Activated CD4-positive, alpha-beta T cell treated with anti-CD3 and anti-CD28 coated beads for 36 hours (primary cell): ENCODE results near the gene CDNF. TPM values are rescaled to one million over a fixed set of nuclear protein-coding genes. Genes with fewer than 3 reads are reported as not detected.
A peak's percentile ranks its signal among the peaks of the same experiment; 100 is the strongest.

Source experiments
- ATAC-seq: fragments of 200-7000 bp; cut with Tn5 transposase; one replicate; pipeline ENCODE4 v1.10.0; 2021; ENCODE audit warnings: mild to moderate bottlenecking, moderate library complexity
- CTCF ChIA-PET: fragments of 350-600 bp; sonication (Branson Sonifier 250); formaldehyde crosslinking; loops from one replicate; lab custom pipeline; 2021; ENCODE audit warnings: antibody characterized with exemption; lab: Charles Lee
- POLR2A ChIA-PET: fragments of 350-600 bp; sonication (Branson Sonifier 250); formaldehyde crosslinking; loops from one replicate; lab custom pipeline; 2021; ENCODE audit warnings: antibody characterized with exemption, inconsistent platforms; lab: Charles Lee
- DNase-seq: peaks from one replicate; pipeline ENCODE4 v3.0.0-alpha.2; 2020
- H3K27ac Mint-ChIP-seq: one replicate; pipeline ENCODE4 v1.8.0; 2021; ENCODE audit warnings: mixed read lengths
- H3K27me3 Mint-ChIP-seq: one replicate; pipeline ENCODE4 v1.8.0; 2021; ENCODE audit warnings: mixed read lengths
- H3K36me3 Mint-ChIP-seq: one replicate; pipeline ENCODE4 v1.8.0; 2021; ENCODE audit warnings: low read depth, mixed read lengths
- H3K4me1 Mint-ChIP-seq: one replicate; pipeline ENCODE4 v1.8.0; 2021; ENCODE audit warnings: mixed read lengths
- H3K4me3 Mint-ChIP-seq: one replicate; pipeline ENCODE4 v1.8.0; 2021; ENCODE audit warnings: mild to moderate bottlenecking, moderate library complexity, mixed read lengths
- H3K9me3 Mint-ChIP-seq: one replicate; pipeline ENCODE4 v1.8.0; 2021; ENCODE audit warnings: low read depth, mixed read lengths
- intact Hi-C, 2 experiments: fragments of 100-400 bp; cut with DNase I in 1 of 2; cut with micrococcal nuclease in 1 of 2; formaldehyde crosslinking; loops; one replicate each; pipeline versions ENCODE4 v1.14.2 to v1.15.1; 2022 to 2024; cut with DNase I, micrococcal nuclease
- total RNA-seq, 2 experiments: library from RNA; stranded (reverse); gene quantifications; one replicate each; pipeline ENCODE4 v1.2.3, GENCODE V29; 2021

The CDNF gene
- total RNA-seq, 2 experiments from 2014 or later: 2.5 to 2.7 TPM

DNA sequence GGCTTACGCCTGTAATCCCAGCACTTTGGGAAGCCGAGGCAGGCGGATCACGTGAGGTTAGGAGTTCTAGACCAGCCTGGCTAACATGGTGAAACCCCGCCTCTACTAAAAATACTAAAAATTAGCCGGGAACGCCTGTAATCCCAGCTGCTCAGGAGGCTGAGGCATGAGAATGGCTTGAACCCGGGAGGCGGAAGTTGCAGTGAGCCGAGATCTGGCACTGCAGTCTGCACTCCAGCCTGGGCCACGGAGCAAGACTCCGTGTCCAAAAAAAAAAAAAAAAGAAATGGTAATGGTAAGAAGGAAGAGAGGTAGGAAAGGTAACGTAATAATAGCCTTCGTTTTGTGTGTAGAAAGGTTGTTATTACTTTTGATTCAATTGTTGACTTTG lies 1.5 kb upstream of the CDNF start:
- CTCF ChIA-PET: interaction anchor here (3.6 kb wide), 1 partner anchor 302 kb away, joined by 15 read pairs; no protein-coding TSS in a partner anchor
- intact Hi-C loops: loop anchor here (1.0 to 10.0 kb wide), 10 partner anchors 116 to 1492 kb away; partner anchors contain the start of genes DCLRE1C (in 1 of the 2) and PRPF18 (in 1 of the 2)
- DNase-seq: peak; percentile 22
- Mint-ChIP-seq H3K27ac (peak overlapping the region; percentile 88), H3K9me3 (no peaks in the 10 kb centered on the region), H3K36me3 (peaks cover 42% of the 10 kb centered on the region), H3K4me3 (peak overlapping the region; percentile 89), H3K27me3 (no peaks in the 10 kb centered on the region), H3K4me1 (peaks cover 18% of the 10 kb centered on the region)
- ATAC-seq: no peak
- POLR2A ChIA-PET: interaction anchor here (2.3 to 3.8 kb wide), 2 partner anchors 40 to 654 kb away, joined by 24 to 29 read pairs; partner anchors contain the start of gene SUV39H2

DNA sequence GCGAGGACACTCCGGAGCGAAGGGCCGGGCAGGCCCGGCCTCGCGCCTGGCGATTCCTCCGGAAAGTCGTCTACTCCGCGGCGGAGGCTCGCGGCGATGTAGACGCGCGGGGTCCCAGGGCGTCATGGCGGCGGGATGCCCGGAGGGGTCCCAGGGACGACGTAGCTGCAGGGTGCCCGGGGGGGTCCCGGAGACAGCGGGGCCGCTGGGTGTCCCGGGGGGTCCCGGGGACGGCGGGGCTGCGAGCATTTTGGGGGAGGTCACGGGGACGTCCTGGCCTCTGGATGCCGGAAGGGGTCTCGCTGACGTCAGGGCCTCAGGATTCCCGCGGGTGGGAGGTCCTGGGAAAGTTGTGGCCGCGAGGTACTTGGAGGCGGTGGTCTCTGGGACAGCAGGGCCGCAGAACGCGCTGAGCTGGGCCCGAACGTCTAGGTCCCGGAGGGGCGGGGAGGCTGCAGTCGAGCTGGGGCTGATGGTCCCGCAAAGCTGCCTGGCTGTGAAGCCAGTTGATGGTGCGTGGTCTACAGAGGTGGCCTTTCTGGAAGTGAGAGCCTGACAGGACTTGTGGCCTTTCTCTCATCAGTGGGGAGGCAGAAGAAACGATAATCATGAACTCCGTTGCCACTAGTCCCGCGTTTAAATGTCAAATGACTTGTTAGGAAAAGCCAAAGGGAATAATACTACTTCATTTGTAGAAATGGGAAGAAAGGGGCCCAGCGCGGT lies 906 bp upstream of the CDNF start:
- DNase-seq: peak; percentile 55
- no peaks in the 10 kb centered on the region for H3K9me3 Mint-ChIP-seq
- H3K27ac Mint-ChIP-seq: peak overlapping the region; percentile 94
- H3K4me1 Mint-ChIP-seq: peaks cover 18% of the 10 kb centered on the region
- ChIA-PET CTCF (interaction anchor here (0.7 to 3.6 kb wide), 13 partner anchors 13 to 315 kb away, joined by 3 to 15 read pairs (median 5); partner anchors contain the start of gene SUV39H2), POLR2A (interaction anchor here (0.9 to 3.8 kb wide), 10 partner anchors 16 to 1052 kb away, joined by 3 to 29 read pairs (median 6); partner anchors contain the start of genes DCLRE1C, MEIG1 and SUV39H2)
- peaks cover 39% of the 10 kb centered on the region for H3K36me3 Mint-ChIP-seq
- intact Hi-C loops: loop anchor here (1.0 to 10.0 kb wide), 17 partner anchors 40 to 1492 kb away; partner anchors contain the start of genes DCLRE1C (in 2 of the 2), MEIG1 (in 2 of the 2), SUV39H2 (in 2 of the 2) and PRPF18 (in 1 of the 2)
- ATAC-seq: peak; percentile 9
- peak overlapping the region; percentile 89 for H3K4me3 Mint-ChIP-seq
- no peaks in the 10 kb centered on the region for H3K27me3 Mint-ChIP-seq

DNA sequence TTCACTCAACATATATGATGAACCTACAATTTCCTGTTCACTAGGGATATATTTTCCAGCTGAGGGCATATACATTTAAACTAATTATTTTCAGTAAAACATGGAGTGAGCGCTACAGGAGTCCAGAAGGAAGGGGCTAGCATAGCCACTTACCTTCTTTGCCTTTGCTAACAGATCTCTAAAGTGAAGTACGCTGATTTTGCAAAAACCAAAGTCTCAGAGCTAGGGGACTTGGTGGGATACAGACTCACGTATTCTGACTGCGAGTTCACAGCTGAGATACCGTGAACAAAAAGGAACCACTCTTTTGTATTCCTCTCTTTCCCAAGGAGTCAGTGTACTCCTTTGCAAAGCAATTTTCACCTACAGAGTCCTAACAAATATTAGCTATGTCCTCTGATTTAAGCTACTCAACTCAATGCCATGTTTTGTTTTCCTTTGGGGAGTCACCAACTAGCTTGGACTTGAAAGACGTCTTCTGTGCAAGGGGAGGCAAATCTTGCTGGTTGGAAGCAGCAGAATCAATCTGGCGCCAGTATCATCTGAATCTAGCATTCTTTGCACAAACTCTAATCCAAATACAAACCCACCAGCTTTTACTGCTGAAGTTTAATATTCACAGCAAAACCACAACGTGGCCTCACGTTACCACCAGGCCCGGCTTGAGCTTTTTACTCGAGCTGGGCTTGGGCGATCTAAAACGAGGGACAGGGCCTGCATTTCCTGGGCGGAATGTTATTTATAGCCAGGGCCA lies 657 bp downstream of the CDNF start:
- DNase-seq: no peak
- no peak for ATAC-seq
- peaks cover 18% of the 10 kb centered on the region for H3K4me1 Mint-ChIP-seq
- peak overlapping the region; percentile 89 for H3K4me3 Mint-ChIP-seq
- intact Hi-C loops: loop anchor here (2.0 to 10.0 kb wide), 7 partner anchors 24 to 1252 kb away; partner anchors contain the start of gene PRPF18 (in 1 of the 2)
- no peaks in the 10 kb centered on the region for H3K9me3 Mint-ChIP-seq
- H3K27me3 Mint-ChIP-seq: no peaks in the 10 kb centered on the region
- H3K36me3 Mint-ChIP-seq: peaks cover 27% of the 10 kb centered on the region
- ChIA-PET POLR2A (interaction anchor here (0.5 to 3.8 kb wide), 15 partner anchors 18 to 652 kb away, joined by 3 to 29 read pairs (median 4); partner anchors contain the start of genes MEIG1 and SUV39H2), CTCF (interaction anchor here (0.5 to 3.6 kb wide), 26 partner anchors 10 to 641 kb away, joined by 3 to 15 read pairs (median 4); partner anchors contain the start of genes MEIG1 and SUV39H2)
- peak overlapping the region; percentile 94 for H3K27ac Mint-ChIP-seq

DNA sequence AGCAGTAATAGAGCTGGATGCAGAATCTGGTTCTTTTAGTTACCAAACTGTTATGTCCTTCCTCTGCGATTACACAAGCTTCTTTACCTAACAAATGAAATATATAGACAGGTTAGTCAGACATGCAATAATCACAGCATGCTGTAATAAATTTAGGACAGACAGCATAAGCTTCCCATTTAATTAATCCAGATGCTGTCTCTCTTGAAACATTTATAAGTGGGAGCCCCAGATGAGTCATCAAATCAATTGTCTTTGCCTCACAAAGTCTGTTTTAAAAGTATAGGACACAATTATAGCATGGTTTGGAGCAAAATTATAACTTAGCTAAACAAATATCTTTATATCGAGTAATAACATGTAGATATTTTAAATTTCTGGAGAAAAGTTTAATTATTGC lies 1.6 kb downstream of the CDNF start:
- Mint-ChIP-seq H3K27me3 (no peaks in the 10 kb centered on the region), H3K9me3 (no peaks in the 10 kb centered on the region), H3K27ac (no peak overlapping the region), H3K4me3 (no peak overlapping the region), H3K36me3 (peaks cover 18% of the 10 kb centered on the region), H3K4me1 (peaks cover 18% of the 10 kb centered on the region)
- intact Hi-C loops: loop anchor here (2.0 to 10.0 kb wide), 7 partner anchors 23 to 1251 kb away; partner anchors contain the start of gene PRPF18 (in 1 of the 2)
- DNase-seq (no peak), ATAC-seq (no peak)
- ChIA-PET CTCF (interaction anchor here (1.0 to 3.6 kb wide), 4 partner anchors 13 to 299 kb away, joined by 3 to 15 read pairs (median 13); no protein-coding TSS in a partner anchor), POLR2A (interaction anchor here (0.7 to 3.8 kb wide), 2 partner anchors 37 to 651 kb away, joined by 5 to 29 read pairs; no protein-coding TSS in a partner anchor)

DNA sequence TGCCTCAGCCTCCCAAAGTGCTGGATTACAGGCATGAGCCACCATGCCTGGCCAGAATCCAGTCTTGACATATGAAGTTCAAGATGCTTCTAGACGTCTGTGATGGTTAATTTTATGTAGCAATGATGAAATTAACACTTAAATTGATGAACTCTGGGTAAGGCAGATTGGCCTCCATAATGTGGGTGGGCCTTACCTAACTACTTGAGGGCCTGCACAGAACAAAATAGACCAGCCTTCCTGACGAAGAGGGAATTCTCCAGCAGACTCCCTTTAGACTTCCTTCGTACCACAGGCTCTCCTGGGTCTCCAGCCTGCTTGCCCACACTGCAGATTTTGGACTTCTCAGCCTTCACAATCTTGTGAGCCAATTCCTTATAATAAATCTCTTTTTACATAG lies 4.7 kb downstream of the CDNF start:
- H3K27ac Mint-ChIP-seq: no peak overlapping the region
- intact Hi-C loops: loop anchor here (10.0 kb wide), 3 partner anchors 648 to 1248 kb away; partner anchors contain the start of gene PRPF18 (in 1 of the 2)
- H3K4me1 Mint-ChIP-seq: peaks cover 7% of the 10 kb centered on the region
- H3K4me3 Mint-ChIP-seq: no peak overlapping the region
- H3K27me3 Mint-ChIP-seq: no peaks in the 10 kb centered on the region
- no peak for ATAC-seq
- CTCF ChIA-PET: interaction anchor here (1.0 kb wide), 1 partner anchor 10 kb away, joined by 3 read pairs; no protein-coding TSS in a partner anchor
- POLR2A ChIA-PET: no interaction called here
- H3K9me3 Mint-ChIP-seq: no peaks in the 10 kb centered on the region
- H3K36me3 Mint-ChIP-seq: no peaks in the 10 kb centered on the region
- no peak for DNase-seq

DNA sequence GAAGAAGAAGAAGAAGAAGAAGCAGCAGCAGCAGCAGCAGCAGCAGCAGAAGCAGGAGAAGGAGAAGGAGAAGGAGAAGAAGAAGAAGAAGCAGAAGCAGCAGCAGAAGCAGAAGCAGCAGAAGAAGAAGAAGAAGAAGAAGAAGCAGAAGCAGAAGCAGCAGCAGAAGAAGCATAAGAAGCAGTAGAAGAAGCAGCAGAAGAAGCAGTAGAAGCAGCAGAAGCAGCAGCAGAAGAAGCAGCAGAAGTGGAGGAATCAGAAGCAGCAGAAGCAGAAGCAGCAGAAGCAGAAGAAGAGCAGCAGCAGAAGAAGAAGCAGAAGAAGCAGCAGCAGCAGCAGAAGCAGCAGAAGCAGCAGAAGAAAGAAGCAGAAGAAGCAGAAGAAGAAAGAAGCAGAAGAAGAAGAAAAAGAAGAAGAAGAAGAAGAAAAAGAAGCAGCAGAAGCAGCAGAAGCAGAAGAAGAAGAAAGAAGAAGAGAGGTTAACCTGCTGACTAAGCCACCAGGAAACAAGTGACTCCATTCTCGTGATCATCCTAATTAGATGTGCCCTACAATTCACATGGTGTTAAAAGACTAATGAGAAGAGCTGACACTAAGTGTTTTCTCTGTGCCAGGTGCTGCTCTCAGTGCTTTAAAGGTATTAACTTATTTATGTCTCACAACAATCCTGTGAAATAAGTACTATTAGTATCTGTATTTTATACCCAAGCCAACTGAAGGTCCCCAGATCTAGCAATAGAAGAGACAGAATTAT lies 11.6 kb downstream of the CDNF start:
- H3K4me3 Mint-ChIP-seq: no peak overlapping the region
- H3K27me3 Mint-ChIP-seq: no peaks in the 10 kb centered on the region
- no peaks in the 10 kb centered on the region for H3K36me3 Mint-ChIP-seq
- DNase-seq (no peak), ATAC-seq (no peak)
- POLR2A ChIA-PET: no interaction called here
- H3K27ac Mint-ChIP-seq: no peak overlapping the region
- CTCF ChIA-PET: interaction anchor here (0.9 kb wide), 1 partner anchor 11 kb away, joined by 4 read pairs; the partner anchor contains the start of genes CDNF, HSPA14 and MSANTD7
- peaks cover 4% of the 10 kb centered on the region for H3K4me1 Mint-ChIP-seq
- intact Hi-C loops: no loop called here
- H3K9me3 Mint-ChIP-seq: no peaks in the 10 kb centered on the region

DNA sequence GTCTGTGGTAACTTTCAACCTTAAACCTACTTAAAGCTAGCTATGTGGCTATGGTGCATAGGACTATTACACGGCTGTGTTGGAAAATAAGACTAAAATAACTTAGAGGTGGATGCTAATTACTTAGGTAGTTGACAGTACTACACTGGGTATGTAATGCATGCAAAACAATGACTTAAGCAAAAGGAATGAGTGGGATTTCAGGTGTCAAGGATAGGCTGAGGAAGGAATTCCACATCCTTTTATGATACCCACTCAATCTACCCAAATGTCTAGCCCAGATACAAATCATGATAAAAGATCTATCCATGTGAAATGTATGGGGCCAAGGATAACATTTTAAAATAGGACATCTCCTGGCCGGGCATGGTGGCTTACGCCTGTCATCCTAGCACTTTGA lies 13.9 kb downstream of the CDNF start:
- Mint-ChIP-seq H3K4me3 (no peak overlapping the region), H3K36me3 (no peaks in the 10 kb centered on the region), H3K9me3 (no peaks in the 10 kb centered on the region), H3K4me1 (peaks cover 6% of the 10 kb centered on the region), H3K27me3 (no peaks in the 10 kb centered on the region), H3K27ac (no peak overlapping the region)
- no peak for ATAC-seq
- POLR2A ChIA-PET: no interaction called here
- intact Hi-C loops: loop anchor here (1.0 to 5.0 kb wide), 5 partner anchors 157 to 627 kb away; no protein-coding TSS in a partner anchor
- no peak for DNase-seq
- CTCF ChIA-PET: interaction anchor here (0.8 to 3.2 kb wide), 8 partner anchors 9 to 305 kb away, joined by 3 to 16 read pairs (median 9); partner anchors contain the start of genes CDNF, HSPA14 and MSANTD7

DNA sequence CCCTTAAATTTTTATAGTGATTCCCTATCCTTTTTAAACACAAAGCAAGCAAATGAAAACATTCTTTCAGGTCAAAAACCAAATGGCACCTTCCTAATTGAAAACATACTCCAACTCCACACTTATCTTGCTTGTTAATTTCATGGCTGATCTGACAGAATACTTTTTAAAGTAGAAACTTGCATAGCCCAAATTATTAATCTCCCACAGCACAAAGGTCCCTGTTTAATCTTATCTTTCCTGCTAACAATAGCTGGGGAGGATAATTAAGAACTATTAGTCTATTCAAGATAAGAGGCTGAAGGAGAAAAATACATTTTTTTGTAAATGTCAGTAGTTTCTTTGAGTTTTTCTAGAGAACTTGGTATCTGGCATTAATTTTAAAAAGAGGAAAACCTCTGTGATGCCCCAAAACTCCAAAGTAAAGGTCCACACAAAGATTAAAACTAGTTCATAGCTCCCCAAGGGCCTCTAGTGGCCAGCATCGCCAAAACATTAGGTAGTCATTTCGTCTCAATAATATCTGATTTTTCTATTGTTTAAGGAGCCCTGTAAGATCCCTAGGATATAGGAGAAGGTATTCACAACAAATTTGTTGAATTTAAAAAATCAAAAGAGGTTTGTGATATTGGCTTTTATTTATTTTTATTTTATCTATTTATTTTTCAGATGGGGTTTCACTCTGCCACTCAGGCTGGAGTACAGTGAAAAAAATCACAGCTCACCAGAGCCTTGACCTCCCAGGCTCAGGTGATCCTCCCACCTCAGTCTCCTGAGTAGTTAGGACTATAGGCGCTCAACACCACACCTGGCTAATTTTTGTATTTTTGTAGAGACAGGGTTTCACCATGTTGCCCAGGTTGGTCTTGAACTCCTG lies 14.7 kb downstream of the CDNF start:
- CTCF ChIA-PET: interaction anchor here (0.6 to 3.2 kb wide), 24 partner anchors 10 to 599 kb away, joined by 3 to 16 read pairs (median 4); partner anchors contain the start of genes CDNF, HSPA14 and MSANTD7
- DNase-seq (peak; percentile 64), ATAC-seq (peak; percentile 64)
- POLR2A ChIA-PET: no interaction called here
- Mint-ChIP-seq H3K27ac (peak overlapping the region; percentile 65), H3K4me1 (peaks cover 6% of the 10 kb centered on the region), H3K4me3 (no peak overlapping the region), H3K27me3 (no peaks in the 10 kb centered on the region), H3K36me3 (no peaks in the 10 kb centered on the region), H3K9me3 (no peaks in the 10 kb centered on the region)
- intact Hi-C loops: loop anchor here (1.0 to 5.0 kb wide), 5 partner anchors 156 to 626 kb away; no protein-coding TSS in a partner anchor

DNA sequence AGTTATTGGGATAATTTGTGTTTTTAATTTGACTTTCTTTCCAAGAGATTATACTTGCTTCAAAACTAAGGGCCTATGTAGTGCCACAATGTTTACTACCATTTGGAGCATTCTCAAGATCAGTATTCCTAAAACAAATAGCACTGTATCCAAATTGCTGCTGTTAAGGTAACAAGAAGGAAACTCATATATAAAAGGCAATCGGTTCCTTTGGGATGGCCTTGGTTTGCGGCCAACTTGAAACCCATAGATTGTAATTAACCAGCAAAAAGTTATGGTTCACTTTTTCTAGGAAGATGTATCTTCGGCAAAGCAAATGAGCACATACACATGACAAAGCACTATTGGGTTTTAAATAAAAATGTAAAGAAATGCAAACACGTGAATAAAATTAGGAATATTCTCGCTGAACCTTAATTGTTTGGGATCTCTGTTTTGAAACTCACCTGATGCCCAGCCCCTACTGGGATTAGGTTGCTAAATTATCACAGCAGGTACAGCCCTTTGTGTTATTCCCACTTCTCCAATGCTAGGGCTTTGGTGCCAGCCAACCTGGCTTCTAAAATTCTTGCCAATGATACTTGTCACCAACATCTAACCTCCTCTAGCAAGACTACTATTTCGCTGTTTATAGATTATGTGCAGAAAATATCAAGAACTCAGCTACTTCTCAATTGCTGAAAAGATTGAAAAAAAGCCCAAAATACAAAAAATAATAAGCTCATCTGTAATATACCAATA lies 16.0 kb downstream of the CDNF start:
- H3K4me1 Mint-ChIP-seq: peaks cover 6% of the 10 kb centered on the region
- DNase-seq: no peak
- no peak for ATAC-seq
- ChIA-PET POLR2A (no interaction called here), CTCF (interaction anchor here (1.0 to 3.2 kb wide), 6 partner anchors 67 to 517 kb away, joined by 3 to 16 read pairs (median 6); no protein-coding TSS in a partner anchor)
- intact Hi-C loops: loop anchor here (2.0 to 5.0 kb wide), 4 partner anchors 155 to 625 kb away; no protein-coding TSS in a partner anchor
- H3K9me3 Mint-ChIP-seq: no peaks in the 10 kb centered on the region
- no peaks in the 10 kb centered on the region for H3K36me3 Mint-ChIP-seq
- no peaks in the 10 kb centered on the region for H3K27me3 Mint-ChIP-seq
- H3K4me3 Mint-ChIP-seq: no peak overlapping the region
- no peak overlapping the region for H3K27ac Mint-ChIP-seq
